Stimulated activated CD8-positive, alpha-beta memory T cell treated with anti-CD3 and anti-CD28 coated beads, Interleukin-12 subunit alpha, Interleukin-12 subunit beta, amount 100 ng/mL, for 24 hours (primary cell): Measurements from ENCODE around the gene RNU11.
"Not testable (repeated sequence)": the region's sequence is repeated elsewhere in the genome, so short reads cannot be mapped to it uniquely, and the experiment has no call there.

ENCODE experiments used
- DNase-seq: peaks from one replicate; pipeline ENCODE4 v3.0.0-alpha.2; 2020; ENCODE audit errors: extremely low read depth

RNU11 gene

GRCh38 chr1:28648474-28649198, at the start of gene RNU11:
Gene RNU11, plus strand, starts transcription at chr1:28648600.
- peak; percentile 76 for DNase-seq

DNA sequence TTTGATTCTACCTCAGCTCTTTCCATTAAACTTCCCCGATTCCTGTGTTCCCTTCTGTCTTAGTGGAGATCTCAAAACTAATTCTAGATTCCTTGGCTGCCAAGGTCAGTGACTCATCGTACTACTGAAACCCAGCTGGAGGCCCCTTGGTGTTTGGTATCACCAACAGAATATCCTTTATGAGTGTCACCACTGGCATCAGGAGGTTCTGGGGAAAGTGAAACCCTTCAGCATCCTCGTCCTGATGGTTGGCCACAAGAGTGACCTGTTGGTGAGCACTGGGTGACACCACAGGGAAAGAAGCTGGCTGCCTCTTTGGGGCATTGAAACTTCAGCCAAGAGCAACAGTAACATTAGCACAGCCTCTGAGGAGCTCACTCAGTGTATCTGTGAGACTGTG, 46.7 kb upstream of the RNU11 start:
- DNase-seq = no peak

- no peak for DNase-seq
Observed at GRCh38 chr1:28602536-28603439, 45.6 kb upstream of the RNU11 start.

DNA sequence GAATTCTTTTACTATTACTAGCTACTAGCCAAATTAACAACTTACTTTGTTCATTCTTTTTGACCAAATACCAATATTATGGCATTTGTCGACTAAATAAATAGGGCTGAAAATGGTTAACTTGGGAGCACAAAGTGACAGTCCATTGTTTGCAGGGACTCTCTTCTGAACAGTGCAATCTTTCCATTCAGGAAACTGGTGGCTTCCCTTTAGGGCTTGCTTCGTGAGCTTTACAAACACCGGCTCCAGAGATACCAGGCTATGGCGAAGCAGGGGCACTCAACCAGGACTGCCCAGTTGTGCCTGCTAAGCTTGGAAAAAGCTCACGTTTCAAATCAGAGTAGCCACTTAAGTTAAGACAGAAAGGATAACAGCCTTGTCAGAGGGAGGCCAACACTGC, 44.0 kb upstream of the RNU11 start:
- no peak for DNase-seq

DNA sequence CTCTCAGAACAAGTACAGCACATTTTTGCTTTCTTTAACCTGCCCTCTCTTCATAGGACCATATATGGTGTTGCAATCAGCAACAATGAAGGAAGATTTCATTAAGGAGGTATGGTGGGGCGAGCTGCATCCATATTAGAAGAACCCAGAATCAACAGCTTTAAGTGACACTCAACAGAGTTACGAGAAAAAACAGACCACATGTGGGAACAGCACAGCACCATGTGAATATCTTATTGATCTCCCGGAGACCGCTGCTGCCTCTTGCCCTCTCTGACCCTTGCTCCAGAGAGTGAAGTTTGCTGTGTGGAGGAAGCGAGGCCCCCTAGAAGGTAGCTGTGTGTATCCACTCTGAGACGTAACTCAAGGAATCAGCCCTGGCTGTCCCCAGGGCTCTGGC, 43.4 kb upstream of the RNU11 start:
- DNase-seq = no peak

DNA sequence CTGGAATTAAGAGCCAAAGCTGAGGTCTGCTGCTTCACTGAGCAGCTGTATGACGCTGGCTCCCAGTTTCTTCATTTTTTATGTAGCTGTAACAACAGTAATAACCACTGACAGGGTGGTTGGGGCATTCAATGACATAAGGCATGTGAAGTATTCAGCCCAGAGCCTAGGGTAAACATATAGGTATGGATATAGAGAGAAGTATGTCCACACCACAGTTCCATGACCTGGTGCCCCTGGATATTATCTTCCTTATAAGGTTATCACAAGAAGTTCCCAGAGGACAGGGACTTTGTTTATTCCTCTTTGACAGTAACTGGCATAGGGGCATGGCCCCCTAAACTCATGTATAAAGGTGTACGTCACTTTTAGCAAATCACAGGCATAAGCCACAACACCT, 41.6 kb upstream of the RNU11 start:
- no peak for DNase-seq

GRCh38 chr1:28613175-28613574, 35.2 kb upstream of the RNU11 start:
- DNase-seq = no peak

- DNase-seq = no peak
Observed at GRCh38 chr1:28631713-28632112, 16.7 kb upstream of the RNU11 start.

GRCh38 chr1:28632560-28632959, 15.8 kb upstream of the RNU11 start:
- DNase-seq = no peak

DNA sequence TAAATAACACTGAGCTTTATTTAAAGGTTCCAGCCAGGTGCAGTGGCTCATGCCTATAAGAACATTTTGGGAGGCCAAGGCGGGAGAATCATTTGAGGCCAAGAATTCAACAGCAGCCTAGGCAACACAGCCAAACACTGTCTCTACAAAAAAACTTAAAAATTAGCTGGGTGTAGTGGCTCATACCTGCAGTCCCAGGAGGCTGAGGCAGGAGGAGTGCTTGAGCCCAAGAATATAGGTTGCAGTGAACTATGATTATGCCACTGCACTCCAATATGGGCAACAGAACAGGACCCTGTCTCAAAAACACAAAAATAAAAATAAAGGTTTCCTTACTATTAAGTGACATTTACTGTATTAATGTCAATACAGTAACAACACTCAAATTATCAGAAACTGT, 7.6 kb upstream of the RNU11 start:
- no peak for DNase-seq

DNA sequence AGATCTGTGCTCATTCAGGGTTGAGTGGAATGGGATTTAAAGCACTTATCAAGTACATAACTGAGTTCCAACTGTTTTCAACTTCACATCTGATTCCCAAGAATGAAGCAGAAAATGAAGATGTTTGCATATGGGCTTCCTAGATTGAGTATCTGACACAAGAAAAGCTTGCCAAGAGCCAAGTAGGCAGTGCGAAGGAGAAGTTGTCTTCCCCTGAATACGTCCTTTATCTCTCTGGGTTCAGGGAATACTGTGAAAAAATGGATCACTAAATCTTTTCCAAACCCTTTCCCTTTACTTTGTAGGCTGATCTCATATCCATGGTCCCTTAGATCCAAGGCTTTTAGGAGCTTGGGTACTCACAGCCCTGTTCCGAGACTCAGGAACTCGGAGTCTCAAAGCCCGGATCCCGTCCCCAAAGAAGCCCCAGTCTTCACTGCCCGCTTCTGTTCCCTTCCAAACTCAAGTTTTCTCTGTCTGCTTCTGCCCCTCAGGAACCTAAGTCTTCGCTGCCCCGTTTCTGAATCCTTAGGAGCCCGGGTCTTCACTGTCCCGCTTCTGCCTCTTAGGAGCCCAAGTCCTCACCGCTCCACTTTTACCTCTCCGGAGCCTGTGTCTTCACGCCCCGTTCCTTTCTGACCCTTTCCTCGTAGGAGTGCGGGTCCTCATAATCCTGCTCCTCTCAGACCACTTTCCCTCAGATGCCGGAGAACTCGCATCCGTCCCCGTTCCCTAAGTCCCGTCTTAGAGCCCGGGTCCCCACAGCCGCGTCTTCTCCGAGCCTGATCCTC, 6.1 kb upstream of the RNU11 start:
- no peak for DNase-seq

DNA sequence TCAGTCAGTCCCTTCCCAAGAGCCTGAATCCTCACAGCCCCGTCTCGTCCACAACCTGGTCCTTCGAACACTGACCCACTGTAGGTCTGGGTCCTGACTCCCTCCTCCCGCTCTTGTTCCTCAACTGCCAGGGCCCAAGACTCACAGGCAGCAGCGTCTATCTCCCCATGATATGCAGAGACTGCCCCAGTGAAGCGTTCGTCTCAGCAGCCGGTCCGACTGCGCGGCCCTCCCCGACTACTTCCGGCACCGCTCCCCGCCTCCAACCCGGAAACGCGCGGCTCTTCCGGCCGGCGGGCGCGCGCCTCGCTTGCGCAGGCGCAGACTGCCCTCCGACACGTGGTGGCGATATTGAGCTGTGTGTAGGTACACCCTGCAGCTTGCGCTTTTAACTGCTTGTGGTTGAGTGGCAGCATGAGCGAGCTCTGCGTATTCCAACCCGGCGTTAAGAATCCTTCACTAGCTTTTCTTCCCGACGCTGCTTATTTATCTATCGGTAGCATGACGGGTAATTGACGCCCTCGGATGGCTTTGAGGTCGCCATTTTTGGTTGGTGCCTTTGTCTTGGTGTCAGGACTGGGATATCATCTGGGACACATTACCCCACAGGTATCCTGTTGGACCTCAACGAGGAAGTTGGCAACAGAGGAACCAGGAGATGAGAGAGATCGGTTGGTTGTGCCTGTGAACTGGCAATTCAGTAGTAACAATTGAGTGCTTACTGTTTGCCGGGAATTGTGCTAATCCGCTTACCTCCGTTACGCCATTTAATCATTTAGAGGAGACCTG, 5.4 kb upstream of the RNU11 start, which contains the start of gene TAF12:
TSS of gene TAF12 (minus strand) at position 221 of the 789 bp plus-strand sequence. CDS start 20,986 bp downstream, outside the sequence.
- peak; percentile 77 for DNase-seq

- DNase-seq = no peak
Observed at GRCh38 chr1:28644494-28644893, 3.9 kb upstream of the RNU11 start.

DNA sequence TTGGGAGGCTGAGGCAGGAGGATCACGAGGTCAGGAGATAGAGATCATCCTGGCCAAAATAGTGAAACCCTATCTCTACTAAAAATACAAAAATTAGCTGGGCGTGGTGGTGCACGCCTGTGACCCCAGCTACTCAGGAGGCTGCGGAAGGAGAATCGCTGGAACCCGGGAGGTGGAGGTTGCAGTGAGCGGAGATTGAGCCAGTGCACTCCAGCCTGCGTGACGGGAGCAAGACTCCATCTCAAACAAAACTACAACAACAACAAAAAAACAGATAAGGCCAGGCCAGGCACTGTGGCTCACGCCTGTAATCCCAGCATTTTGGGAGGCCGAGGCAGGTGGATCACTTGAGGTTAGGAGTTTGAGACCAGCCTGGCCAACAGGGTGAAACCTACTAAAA, 3.0 kb upstream of the RNU11 start:
- not testable (repeated sequence) for DNase-seq

GRCh38 chr1:28646040-28646439, 2.4 kb upstream of the RNU11 start:
- DNase-seq = no peak

DNA sequence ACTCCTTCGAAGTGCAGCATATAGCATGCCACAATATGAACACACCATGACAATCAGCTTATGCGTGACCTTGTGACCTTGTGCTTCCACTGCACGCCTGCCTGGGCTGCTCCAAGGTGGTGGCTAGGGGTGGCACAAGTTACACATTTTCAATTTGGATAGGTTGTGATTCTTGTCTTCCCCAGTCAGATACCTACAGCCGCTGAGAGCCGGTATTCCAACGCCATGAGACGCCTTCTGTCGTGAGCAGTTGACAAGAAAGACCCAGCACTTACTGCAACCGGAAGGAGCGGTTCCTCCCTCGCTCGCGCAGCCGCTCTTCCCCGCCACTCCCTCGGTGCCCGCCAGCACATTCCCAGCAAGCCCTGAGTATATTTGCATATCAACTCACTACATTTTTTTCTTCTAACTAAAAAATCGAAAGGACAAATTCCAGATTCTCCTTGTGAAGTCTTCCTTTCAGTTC, 359 bp upstream of the RNU11 start:
- peak; percentile 72 for DNase-seq

- DNase-seq = not testable (repeated sequence)
Observed at GRCh38 chr1:28653063-28653462, 4.7 kb downstream of the RNU11 start.

- not testable (repeated sequence) for DNase-seq
Observed at GRCh38 chr1:28653870-28654269, 5.5 kb downstream of the RNU11 start.

GRCh38 chr1:28655448-28656311, 7.3 kb downstream of the RNU11 start:
- DNase-seq = not testable (repeated sequence)

GRCh38 chr1:28656335-28656734, 7.9 kb downstream of the RNU11 start:
- no peak for DNase-seq
